Activated naive CD8-positive, alpha-beta T cell treated with anti-CD3 and anti-CD28 coated beads, Interleukin-2, amount 50 U/mL, for 16 hours (primary cell): ENCODE measurements around the gene COL15A1.
A peak's percentile ranks its signal among the peaks of the same experiment; 100 is the strongest.
"Not testable (repeated sequence)": the region's sequence is repeated elsewhere in the genome, so short reads cannot be mapped to it uniquely, and the experiment has no call there.

Experiments
- DNase-seq: peaks from one replicate; pipeline ENCODE4 v3.0.0-alpha.2; 2020; ENCODE audit warnings: low read depth, low spot score

COL15A1 gene

GRCh38 chr9:99079542-99079941, 135.8 kb downstream of the COL15A1 start:
- DNase-seq: no peak

GRCh38 chr9:99083051-99083450, 139.3 kb downstream of the COL15A1 start:
- DNase-seq: no peak

- no peak for DNase-seq
Observed at GRCh38 chr9:99085949-99086948, 142.5 kb downstream of the COL15A1 start.

- DNase-seq: no peak
Observed at GRCh38 chr9:99087462-99087861, 143.8 kb downstream of the COL15A1 start.

GRCh38 chr9:99090336-99091130, 146.8 kb downstream of the COL15A1 start:
- DNase-seq: no peak

GRCh38 chr9:99092643-99093491, 149.2 kb downstream of the COL15A1 start:
- DNase-seq: no peak

GRCh38 chr9:99093492-99093791, 149.7 kb downstream of the COL15A1 start:
- DNase-seq: no peak

- no peak for DNase-seq
Observed at GRCh38 chr9:99095565-99095964, 151.9 kb downstream of the COL15A1 start.

- DNase-seq: no peak
Observed at GRCh38 chr9:99096409-99096808, 152.7 kb downstream of the COL15A1 start.

- DNase-seq: not testable (repeated sequence)
Observed at GRCh38 chr9:99099806-99100585, 156.3 kb downstream of the COL15A1 start.

- no peak for DNase-seq
Observed at GRCh38 chr9:99101271-99101670, 157.6 kb downstream of the COL15A1 start.

GRCh38 chr9:99101812-99102211, 158.1 kb downstream of the COL15A1 start:
- no peak for DNase-seq

- no peak for DNase-seq
Observed at GRCh38 chr9:99103054-99103895, 159.6 kb downstream of the COL15A1 start.

- DNase-seq: no peak
Observed at GRCh38 chr9:99103901-99104458, 160.3 kb downstream of the COL15A1 start.

- peak; percentile 80 for DNase-seq
Observed at GRCh38 chr9:99104459-99105151, 160.9 kb downstream of the COL15A1 start, which contains the start of gene TGFBR1. TSS of gene TGFBR1 (plus strand) at chr9:99105113. CDS start at chr9:99105206, 93 bp downstream.

- DNase-seq: no peak
Observed at GRCh38 chr9:99105152-99106043, 161.7 kb downstream of the COL15A1 start.

GRCh38 chr9:99106044-99106375, 162.3 kb downstream of the COL15A1 start:
- DNase-seq: no peak

GRCh38 chr9:99107421-99107820, 163.7 kb downstream of the COL15A1 start:
- no peak for DNase-seq
